Right lobe of liver (tissue), 4 donors: ENCODE measurements around the gene SETMAR.

Experiments
- CTCF ChIP-seq, 4 donors: fragments of 200-600 bp in 3 of 4; fragments of 450-650 bp in 1 of 4; IDR thresholded peaks; one replicate each; pipeline versions ENCODE4 v1.5.1 to v1.8.0; 2016 to 2022; ENCODE audit warnings: antibody characterized with exemption in 4 of 4, mild to moderate bottlenecking in 2 of 4
- POLR2A ChIP-seq: fragments of 450-650 bp; IDR thresholded peaks from one replicate; pipeline ENCODE4 v1.6.1; 2017; ENCODE audit warnings: antibody characterized with exemption, mild to moderate bottlenecking
- donor health status: DM: no; HTN: no; CAD: no.
- donor health status: DM: no; HTN: no; CAD: no.
- donor health status: DM: no; HTN: yes; CAD: no.

GRCh38 chr3:4338751-4339150 is 35.6 kb downstream of the SETMAR start:
- TF ChIP-seq CTCF (IDR thresholded peaks at IDR 0.05) (no peak), POLR2A (no peak)
